Natural killer cell (primary cell): ENCODE results near the gene HBEGF. TPM values are rescaled to one million over a fixed set of nuclear protein-coding genes. Genes with fewer than 3 reads are reported as not detected.

Experiments used
- ATAC-seq, 3 donors: fragments of 150-1000 bp in 2 of 3; fragments of 200-7000 bp in 1 of 3; cut with Tn5 transposase; 1 replicate in 1 of 3; 2 replicates in 2 of 3; pipeline ENCODE4 v1.10.0; 2021; ENCODE audit warnings: mild to moderate bottlenecking in 2 of 3, moderate library complexity in 2 of 3
- DNase-seq, 2 donors: peaks; one replicate each; pipeline versions ENCODE4 v3.0.0 to v3.0.0-alpha.2; 2013 to 2021; ENCODE audit warnings: mixed read lengths in 1 of 2
- H3K27ac ChIP-seq: one replicate; pipeline ENCODE4 v1.5.1; 2013; ENCODE audit warnings: mild to moderate bottlenecking, low read length
- H3K27me3 ChIP-seq: one replicate; pipeline ENCODE4 v1.6.1; 2013; ENCODE audit warnings: low read length; ENCODE audit not compliant: control insufficient read depth, insufficient read depth
- H3K36me3 ChIP-seq: one replicate; pipeline ENCODE4 v1.6.1; 2013; ENCODE audit warnings: low read length; ENCODE audit not compliant: control insufficient read depth, insufficient read depth
- H3K4me1 ChIP-seq: one replicate; pipeline ENCODE4 v1.6.1; 2013; ENCODE audit warnings: low read length; ENCODE audit not compliant: control insufficient read depth, insufficient read depth
- H3K4me3 ChIP-seq: one replicate; pipeline ENCODE4 v1.5.1; 2013; ENCODE audit warnings: low read length
- H3K9me3 ChIP-seq: one replicate; pipeline ENCODE4 v1.6.1; 2013; ENCODE audit warnings: low read length; ENCODE audit not compliant: control insufficient read depth, insufficient read depth
- H3K27ac Mint-ChIP-seq, 2 donors: one replicate each; pipeline ENCODE4 v1.8.0; 2022; ENCODE audit warnings: mild to moderate bottlenecking in 2 of 2, mixed read lengths in 2 of 2, moderate library complexity in 1 of 2
- H3K27me3 Mint-ChIP-seq, 2 donors: one replicate each; pipeline ENCODE4 v1.8.0; 2022; ENCODE audit warnings: low read depth in 2 of 2, mixed read lengths in 2 of 2
- H3K36me3 Mint-ChIP-seq: one replicate; pipeline ENCODE4 v1.8.0; 2022; ENCODE audit warnings: mixed read lengths
- H3K4me1 Mint-ChIP-seq, 2 donors: one replicate each; pipeline ENCODE4 v1.8.0; 2022; ENCODE audit warnings: mixed read lengths in 2 of 2
- H3K4me3 Mint-ChIP-seq: one replicate; pipeline ENCODE4 v1.8.0; 2022; ENCODE audit warnings: mild to moderate bottlenecking, moderate library complexity, mixed read lengths
- H3K9me3 Mint-ChIP-seq, 2 donors: one replicate each; pipeline ENCODE4 v1.8.0; 2022; ENCODE audit warnings: mixed read lengths in 2 of 2
- CTCF ChIP-seq: fragments of 200-600 bp; IDR thresholded peaks from one replicate; pipeline ENCODE4 v1.8.0; 2022; ENCODE audit warnings: antibody characterized with exemption
- WGBS: methylation state at CpG from one replicate; pipeline ENCODE4 v1.1.7; 2013; ENCODE audit warnings: missing lambda C conversion rate; ENCODE audit not compliant: insufficient coverage; 5-methylcytosine and 5-hydroxymethylcytosine counted together
- intact Hi-C: fragments of 100-400 bp; cut with micrococcal nuclease; formaldehyde crosslinking; loops from one replicate; pipeline ENCODE4 v1.14.2; 2022
- total RNA-seq, 4 donors: library from RNA; stranded (reverse); fragments of 120-200 nt in 1 of 4; gene quantifications; one replicate each; pipeline versions ENCODE4 v1.2.3 to v1.2.4, GENCODE V29; 2013 to 2022

The HBEGF gene
- total RNA-seq, 3 donors from 2014 or later (not counting 1 experiment from before 2014, with no cell fraction given) = 5.1 to 9.9 (median 7.8) TPM

- Mint-ChIP-seq H3K9me3 (no peaks in the 10 kb centered on the region), H3K4me1 (peaks cover 14 to 29% of the 10 kb centered on the region in 2 donors), H3K27ac (no peak overlapping the region), H3K4me3 (no peak overlapping the region), H3K27me3 (no peaks in the 10 kb centered on the region), H3K36me3 (no peaks in the 10 kb centered on the region)
- DNase-seq (no peak), ATAC-seq (no peak)
- H3K27me3 ChIP-seq = no peaks in the 10 kb centered on the region
- H3K36me3 ChIP-seq = peaks cover 17% of the 10 kb centered on the region
- TF ChIP-seq CTCF = no peak
- 53% methylated on average over 2 of the region's 2 CpGs for WGBS
- H3K4me1 ChIP-seq = no peaks in the 10 kb centered on the region
- no peak overlapping the region for H3K27ac ChIP-seq
- intact Hi-C loops = no loop called here
- no peak overlapping the region for H3K4me3 ChIP-seq
- no peaks in the 10 kb centered on the region for H3K9me3 ChIP-seq
Observed at GRCh38 chr5:140294753-140295152, 51.6 kb downstream of the HBEGF start.

GRCh38 chr5:140293849-140294100 lies 52.6 kb downstream of the HBEGF start:
- Mint-ChIP-seq H3K9me3 (no peaks in the 10 kb centered on the region), H3K36me3 (no peaks in the 10 kb centered on the region), H3K27me3 (no peaks in the 10 kb centered on the region), H3K4me1 (peaks cover 14 to 36% of the 10 kb centered on the region in 2 donors), H3K27ac (no peak overlapping the region), H3K4me3 (no peak overlapping the region)
- Histone ChIP-seq H3K27me3 (no peaks in the 10 kb centered on the region), H3K4me3 (no peak overlapping the region), H3K4me1 (no peaks in the 10 kb centered on the region), H3K36me3 (peaks cover 10% of the 10 kb centered on the region), H3K9me3 (no peaks in the 10 kb centered on the region), H3K27ac (no peak overlapping the region)
- 100% methylated on average over 1 of the region's 1 CpG for WGBS
- ATAC-seq = no peak
- no peak for DNase-seq
- intact Hi-C loops = no loop called here
- TF ChIP-seq CTCF = no peak

GRCh38 chr5:140293091-140293848 lies 53.1 kb downstream of the HBEGF start:
- H3K4me3 Mint-ChIP-seq = no peak overlapping the region
- intact Hi-C loops = no loop called here
- no peak for ATAC-seq

More at GRCh38 chr5:140293091-140293848, 53.1 kb downstream of the HBEGF start:
- no peak overlapping the region for H3K27ac Mint-ChIP-seq
- DNase-seq = peak in 1 of 2 donors; percentile 13
- H3K4me1 ChIP-seq = no peaks in the 10 kb centered on the region
- H3K27ac ChIP-seq = no peak overlapping the region
- H3K9me3 ChIP-seq = no peaks in the 10 kb centered on the region
- H3K27me3 ChIP-seq = no peaks in the 10 kb centered on the region
- no peaks in the 10 kb centered on the region for H3K27me3 Mint-ChIP-seq
- no peak overlapping the region for H3K4me3 ChIP-seq
- TF ChIP-seq CTCF = no peak
- WGBS = 87% methylated on average over 4 of the region's 4 CpGs
- H3K4me1 Mint-ChIP-seq = peaks cover 14 to 38% of the 10 kb centered on the region in 2 donors
- H3K36me3 Mint-ChIP-seq = no peaks in the 10 kb centered on the region
- peaks cover 9% of the 10 kb centered on the region for H3K36me3 ChIP-seq
- H3K9me3 Mint-ChIP-seq = no peaks in the 10 kb centered on the region
